GM12875 (cell line): Measurements from ENCODE around the gene OTULINL.

Experiments
- H3K4me3 ChIP-seq: one replicate; pipeline ENCODE4 v1.5.1; 2011; ENCODE audit warnings: low read depth, low read length, control low read depth
- CTCF ChIP-seq: IDR thresholded peaks from 2 replicates; pipeline ENCODE4 v1.5.1; 2011; ENCODE audit warnings: low read depth, mild to moderate bottlenecking, control low read depth, inconsistent platforms, low read length, moderate library complexity, borderline replicate concordance; ENCODE audit not compliant: insufficient read depth

Gene OTULINL

GRCh38 chr5:14640765-14641164, 59.2 kb downstream of the OTULINL start:
- TF ChIP-seq CTCF, result no peak
- no peak overlapping the region for H3K4me3 ChIP-seq

- H3K4me3 ChIP-seq, result no peak overlapping the region
- no peak for TF ChIP-seq CTCF
These were observed 63.1 kb downstream of the OTULINL start for GRCh38 chr5:14644623-14645237.

- no peak for TF ChIP-seq CTCF
- H3K4me3 ChIP-seq, result no peak overlapping the region
These were observed 68.5 kb downstream of the OTULINL start for GRCh38 chr5:14650052-14650451.

- no peak for TF ChIP-seq CTCF
- no peak overlapping the region for H3K4me3 ChIP-seq
These were observed 73.7 kb downstream of the OTULINL start for GRCh38 chr5:14655146-14655741.

GRCh38 chr5:14656898-14657297, 75.3 kb downstream of the OTULINL start:
- TF ChIP-seq CTCF, result no peak
- no peak overlapping the region for H3K4me3 ChIP-seq

- TF ChIP-seq CTCF, result no peak
- H3K4me3 ChIP-seq, result no peak overlapping the region
These were observed 78.4 kb downstream of the OTULINL start for GRCh38 chr5:14659821-14660607.
